SK-N-DZ (cell line): Measurements from ENCODE around the gene CNBP. TPM values are rescaled to one million over a fixed set of nuclear protein-coding genes. Genes with fewer than 3 reads are reported as not detected.
A peak's percentile ranks its signal among the peaks of the same experiment; 100 is the strongest.
"Not testable (repeated sequence)": the region's sequence is repeated elsewhere in the genome, so short reads cannot be mapped to it uniquely, and the experiment has no call there.

Experiments used
- DNase-seq: peaks from one replicate; pipeline ENCODE4 v3.0.0-alpha.2; 2015; ENCODE audit warnings: low spot score
- polyA plus RNA-seq, 2 experiments: library from polyadenylated mRNA; depleted of rRNA; stranded (reverse); fragments of >200 nt; gene quantifications; 2 replicates each; pipeline ENCODE4 v1.2.3, GENCODE V29; 2014

Gene CNBP
- 560 and 563 TPM in 2 replicates for polyA plus RNA-seq (2014; cell fraction: cytosol; rRNA removed)
- polyA plus RNA-seq (2014; cell fraction: nucleus; rRNA removed): 310 and 358 TPM in 2 replicates

- peak; percentile 94 for DNase-seq
These were observed at the start of gene CNBP for GRCh38 chr3:129183569-129184395. Gene CNBP (minus strand): TSS chr3:129183896. CDS start chr3:129171757, 12,139 bp downstream.

DNA sequence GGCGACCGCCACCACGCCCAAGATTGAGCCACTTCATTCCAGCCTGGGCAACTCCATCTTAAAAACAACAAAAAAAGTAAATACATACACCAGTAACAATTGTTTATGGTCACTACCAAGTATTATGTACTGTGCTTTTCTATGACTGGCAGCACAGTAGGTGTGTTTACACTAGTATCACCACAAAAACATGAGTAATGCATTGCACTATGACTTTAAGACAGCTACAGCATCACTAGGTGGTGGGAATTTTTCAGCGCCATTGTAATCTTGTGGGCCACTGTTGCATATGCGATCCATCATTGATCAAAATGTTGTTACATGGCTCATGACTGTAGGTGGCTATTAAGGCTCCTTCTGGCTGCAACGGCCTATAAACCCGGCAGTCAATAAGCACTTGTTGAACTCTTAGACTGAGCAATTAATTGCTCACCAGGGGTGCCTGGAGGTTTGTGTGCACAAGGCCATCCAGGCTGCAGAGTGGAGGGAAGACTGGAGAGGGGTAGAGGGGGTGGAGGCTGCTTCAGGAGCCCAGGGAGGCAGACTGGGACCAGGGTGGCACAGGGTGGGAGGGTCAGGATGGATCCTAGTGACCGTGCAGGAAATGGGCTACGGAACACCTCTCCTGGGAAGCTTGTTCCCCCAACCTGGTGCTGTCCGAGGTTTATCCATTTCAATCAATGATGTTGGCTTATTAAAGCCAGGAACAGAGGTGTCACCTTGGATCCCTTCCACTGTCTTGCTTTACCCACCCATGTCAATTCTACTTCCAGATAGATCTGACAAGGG lies 47.8 kb upstream of the CNBP start:
- DNase-seq: no peak

GRCh38 chr3:129230311-129231019 lies 46.8 kb upstream of the CNBP start:
- no peak for DNase-seq

DNA sequence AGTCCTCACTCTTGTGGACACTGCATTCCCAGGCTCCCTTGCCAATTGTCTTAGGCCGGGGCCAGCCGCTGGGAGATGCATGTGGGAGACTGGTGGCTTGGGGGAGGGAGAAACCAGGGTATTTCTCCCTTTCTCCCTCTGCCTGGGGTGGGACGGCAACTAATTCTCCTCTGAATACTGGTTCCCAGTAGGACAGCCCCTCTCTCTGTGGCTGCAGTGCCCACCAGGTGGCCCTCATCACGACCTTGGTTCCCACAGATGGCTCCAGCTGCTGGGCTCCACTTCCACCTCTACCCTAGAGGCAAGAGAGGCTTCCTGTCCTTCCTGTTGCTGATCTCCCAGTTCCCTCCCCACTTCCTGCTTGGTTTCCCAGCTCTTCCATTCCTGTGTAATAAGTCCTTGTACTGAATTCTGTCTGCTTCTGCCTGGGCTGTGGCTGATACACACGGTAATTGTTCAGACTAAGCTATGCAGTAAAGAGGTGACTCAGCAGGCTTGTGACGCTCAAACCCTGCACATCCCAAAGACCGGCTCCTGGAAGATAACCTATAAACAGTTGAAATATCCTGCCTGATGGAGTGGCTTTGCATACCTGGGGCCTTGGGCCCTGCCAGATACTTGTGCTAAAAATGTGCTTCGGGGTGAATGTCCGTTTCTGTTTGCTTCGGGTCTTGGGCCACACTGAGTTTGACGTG lies 45.3 kb upstream of the CNBP start:
- DNase-seq: peak; percentile 55

DNA sequence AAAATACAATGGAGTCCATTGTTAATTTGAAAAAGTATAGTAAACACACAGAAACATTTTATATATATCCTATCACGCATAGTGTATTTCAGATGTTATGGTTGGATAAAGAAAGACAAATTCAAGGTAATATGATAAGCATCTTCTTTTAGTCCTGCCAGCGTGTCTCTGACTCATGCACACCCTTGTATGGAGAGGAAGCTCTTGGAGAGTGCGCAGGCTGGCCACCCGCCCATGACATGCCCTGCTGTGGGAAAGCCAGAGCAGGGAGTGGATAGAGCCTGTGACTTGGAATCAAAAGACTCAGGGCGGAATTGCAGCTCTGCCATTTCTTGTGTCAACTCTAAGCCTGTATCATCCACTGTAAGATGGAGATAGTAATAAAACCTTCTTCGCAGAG lies 42.7 kb upstream of the CNBP start:
- DNase-seq: peak; percentile 25

DNA sequence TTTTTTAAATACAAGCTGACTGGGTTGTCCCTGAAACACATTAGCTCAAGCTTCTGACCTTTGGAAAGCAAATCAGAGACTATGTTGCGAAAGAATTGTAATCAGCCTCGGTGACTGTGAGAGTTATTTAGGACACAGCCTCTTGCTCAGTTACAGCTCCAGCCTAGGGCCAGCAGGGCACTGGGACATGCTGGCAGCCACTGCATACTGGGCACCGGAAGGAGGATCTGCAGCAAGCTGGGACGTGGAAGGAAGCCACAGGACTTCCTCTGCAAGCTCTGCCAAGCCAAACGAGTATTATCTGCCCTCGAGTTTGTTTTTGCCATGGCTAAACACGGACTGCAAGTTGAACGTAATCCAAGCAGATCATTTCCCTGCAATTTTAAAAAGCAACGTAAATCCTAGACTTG lies 41.3 kb upstream of the CNBP start:
- no peak for DNase-seq

DNA sequence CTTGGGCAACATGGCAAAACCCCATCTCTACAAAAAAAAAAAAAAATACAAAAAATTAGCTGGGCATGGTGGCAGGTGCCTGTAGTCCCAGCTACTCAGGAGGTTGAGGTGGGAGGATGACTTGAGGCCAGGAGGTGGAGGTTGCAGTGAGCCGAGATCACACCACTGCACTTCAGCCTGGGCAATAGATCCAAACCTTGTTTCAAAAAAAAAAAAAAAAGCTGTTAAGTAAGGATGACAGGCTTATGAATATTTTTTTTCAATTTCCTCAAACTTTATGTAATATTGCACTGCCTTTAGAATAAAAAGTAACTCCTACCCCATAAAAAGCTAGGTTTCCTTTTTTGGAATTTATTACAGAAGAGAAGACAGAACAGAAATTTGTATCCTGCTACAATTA lies 40.7 kb upstream of the CNBP start:
- DNase-seq: not testable (repeated sequence)

GRCh38 chr3:129218742-129219141 lies 35.0 kb upstream of the CNBP start:
- no peak for DNase-seq

DNA sequence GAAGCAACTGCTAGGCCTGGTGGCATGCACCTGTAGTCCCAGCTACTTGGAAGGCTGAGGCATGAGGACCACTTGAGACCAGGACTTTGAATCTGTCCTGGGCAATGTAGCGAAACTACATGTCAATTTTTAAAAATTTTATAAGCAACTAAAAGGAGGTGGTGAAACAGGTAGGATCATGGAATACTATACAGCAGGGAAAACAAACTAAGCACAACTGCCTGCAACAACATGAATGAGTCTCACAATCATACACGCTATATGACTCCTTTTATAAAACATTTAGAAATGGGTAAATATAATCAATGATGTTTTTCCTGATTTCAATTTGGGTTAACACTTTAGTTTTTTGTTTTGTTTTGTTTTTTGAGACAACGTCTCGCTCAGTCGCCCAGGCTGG lies 29.5 kb upstream of the CNBP start:
- DNase-seq: no peak

GRCh38 chr3:129211772-129212171 lies 28.1 kb upstream of the CNBP start:
- no peak for DNase-seq

DNA sequence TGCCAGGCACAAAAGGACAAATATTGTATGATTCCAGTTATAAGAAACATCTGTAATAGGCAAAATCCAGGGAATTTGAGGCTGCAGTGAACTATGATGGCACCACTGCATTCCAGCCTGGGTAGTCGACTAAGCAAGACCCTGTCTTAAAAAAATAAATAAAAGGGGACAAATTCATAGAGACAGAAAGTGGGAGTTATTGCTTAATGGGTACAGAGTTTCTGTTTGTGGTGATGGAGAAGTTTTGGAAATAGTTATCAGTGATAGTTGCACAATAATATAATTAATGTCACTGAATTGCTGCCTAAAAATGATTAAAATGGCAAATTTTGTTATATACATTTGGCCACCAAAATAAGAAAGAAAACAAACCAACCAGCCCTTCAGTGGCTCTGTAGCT lies 27.6 kb upstream of the CNBP start:
- DNase-seq: no peak

DNA sequence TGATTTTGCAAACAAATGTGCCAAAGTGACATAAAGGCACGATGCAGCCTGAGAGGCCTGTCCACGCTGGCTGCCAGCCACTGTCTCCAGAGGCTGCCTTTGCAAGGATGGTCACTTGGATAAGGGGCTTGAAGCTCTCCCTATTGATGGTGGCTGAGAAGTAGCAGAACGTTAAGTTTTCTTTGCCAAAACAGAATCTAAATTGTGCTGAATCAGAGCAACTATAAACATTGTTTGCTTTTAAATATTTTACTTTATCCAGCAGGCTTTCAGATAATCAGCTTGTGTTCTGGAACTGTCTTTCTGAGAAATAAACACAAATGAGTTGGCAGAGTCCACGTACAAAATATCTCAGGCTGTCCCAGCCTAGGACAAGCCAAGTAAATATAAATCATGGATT lies 23.8 kb upstream of the CNBP start:
- DNase-seq: no peak

- DNase-seq: no peak
These were observed 21.6 kb upstream of the CNBP start for GRCh38 chr3:129205109-129205832.

- DNase-seq: no peak
These were observed 20.8 kb upstream of the CNBP start for GRCh38 chr3:129204473-129204872.

DNA sequence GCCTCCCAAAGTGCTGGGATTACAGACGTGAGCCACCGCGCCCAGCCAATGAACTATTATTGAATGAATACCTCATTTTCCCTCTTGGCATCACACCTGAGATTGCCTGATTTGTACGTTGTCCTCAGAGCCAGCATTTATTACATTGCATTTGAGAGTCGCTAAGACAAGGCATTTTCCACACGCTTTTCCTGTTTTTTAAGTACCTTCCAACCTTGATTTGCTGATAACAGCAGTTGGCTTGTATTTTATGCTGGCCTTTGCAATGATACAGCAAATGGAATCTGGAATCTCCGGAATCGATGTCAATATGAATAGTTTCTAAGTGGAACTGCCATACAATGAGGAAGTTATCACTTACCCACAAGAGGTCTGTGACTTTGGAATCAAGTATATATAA lies 15.7 kb upstream of the CNBP start:
- DNase-seq: no peak

GRCh38 chr3:129197321-129197720 lies 13.6 kb upstream of the CNBP start:
- DNase-seq: no peak

GRCh38 chr3:129196601-129197000 lies 12.9 kb upstream of the CNBP start:
- DNase-seq: no peak

- no peak for DNase-seq
These were observed 12.1 kb upstream of the CNBP start for GRCh38 chr3:129195731-129196256.

- DNase-seq: not testable (repeated sequence)
These were observed 6.1 kb upstream of the CNBP start for GRCh38 chr3:129189793-129190192.

DNA sequence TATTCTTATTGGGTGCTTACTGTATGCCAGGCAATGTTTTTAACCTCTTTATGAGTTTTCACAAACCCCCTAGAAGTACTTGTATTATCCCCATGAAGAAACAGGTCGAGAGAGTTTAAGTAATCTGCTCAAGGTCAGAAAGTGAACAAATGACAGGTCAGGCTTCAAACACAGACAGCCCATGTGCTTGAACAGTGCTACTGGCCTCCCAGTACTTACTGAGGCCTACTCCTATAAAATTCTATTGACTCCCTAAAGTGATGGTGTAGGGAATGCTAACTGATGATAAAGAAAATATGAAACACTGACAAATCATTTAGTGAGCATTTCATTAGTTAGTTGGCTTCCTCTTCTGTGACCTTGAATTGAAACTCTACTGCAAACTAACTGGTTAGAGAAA lies 4.2 kb upstream of the CNBP start:
- no peak for DNase-seq
